Neural cell (in vitro differentiated cells): ENCODE results near the gene PTGR3. TPM values are rescaled to one million over a fixed set of nuclear protein-coding genes. Genes with fewer than 3 reads are reported as not detected.

Experiments
- H2AFZ ChIP-seq: fragments of 200-600, 300-800 bp; sonication (generic), shearing (Covaris generic); 2 replicates; pipeline ENCODE4 v1.6.0; 2014; ENCODE audit warnings: low read depth, mild to moderate bottlenecking, antibody characterized with exemption, low read length, moderate library complexity
- H3F3A ChIP-seq: fragments of 200-600 bp; shearing (Covaris generic); 2 replicates; pipeline ENCODE4 v1.6.1; 2016; ENCODE audit warnings: mild to moderate bottlenecking, moderate library complexity, mixed read lengths, antibody characterized with exemption, low read length; ENCODE audit not compliant: insufficient read depth, poor library complexity, severe bottlenecking
- H3K27ac ChIP-seq: fragments of 200-600, 300-800 bp; sonication (generic), shearing (Covaris generic); 2 replicates; pipeline ENCODE4 v1.5.1; 2014; ENCODE audit warnings: mild to moderate bottlenecking, low read length, moderate library complexity
- H3K27me3 ChIP-seq: fragments of 300-800, 200-600 bp; sonication (generic), shearing (Covaris generic); 2 replicates; pipeline ENCODE4 v1.6.0; 2014; ENCODE audit warnings: mild to moderate bottlenecking, low read depth, low read length, moderate library complexity; ENCODE audit not compliant: insufficient read depth
- H3K36me3 ChIP-seq: fragments of 300-800, 200-600 bp; sonication (generic), shearing (Covaris generic); 2 replicates; pipeline ENCODE4 v1.5.1; 2014; ENCODE audit warnings: mild to moderate bottlenecking, antibody characterized with exemption, low read length, moderate library complexity; ENCODE audit not compliant: insufficient read depth
- H3K4me2 ChIP-seq: fragments of 300-800, 200-600 bp; sonication (generic), shearing (Covaris generic); 2 replicates; pipeline ENCODE4 v1.6.0; 2014; ENCODE audit warnings: mild to moderate bottlenecking, low read length
- H3K4me3 ChIP-seq: fragments of 300-800, 200-600 bp; sonication (generic), shearing (Covaris generic); 2 replicates; pipeline ENCODE4 v1.5.1; 2014; ENCODE audit warnings: mild to moderate bottlenecking, low read length, moderate library complexity
- H3K79me2 ChIP-seq: fragments of 200-600 bp; shearing (Covaris generic); replicated peaks from 2 replicates; pipeline ENCODE4 v1.6.0; 2014; ENCODE audit warnings: mild to moderate bottlenecking, low read length, moderate library complexity; ENCODE audit not compliant: insufficient read depth
- H3K9ac ChIP-seq: fragments of 300-800, 200-600 bp; sonication (generic), shearing (Covaris generic); 2 replicates; pipeline ENCODE4 v1.6.1; 2016; ENCODE audit warnings: mild to moderate bottlenecking, low read length, mixed read lengths
- H3K9me2 ChIP-seq: fragments of 200-600 bp; shearing (Covaris generic); 2 replicates; pipeline ENCODE4 v1.6.1; 2016; ENCODE audit warnings: mild to moderate bottlenecking, low read length, mixed read lengths; ENCODE audit not compliant: insufficient read depth
- H3K9me3 ChIP-seq: fragments of 200-600, 300-800 bp; sonication (generic), shearing (Covaris generic); 2 replicates; pipeline ENCODE4 v1.6.1; 2016; ENCODE audit warnings: mild to moderate bottlenecking, mixed run types, low read length, moderate library complexity, mixed read lengths
- H4K20me1 ChIP-seq: fragments of 200-600 bp; shearing (Covaris generic); 2 replicates; pipeline ENCODE4 v1.6.1; 2016; ENCODE audit warnings: mild to moderate bottlenecking, mixed run types; ENCODE audit not compliant: insufficient read depth
- EP300 ChIP-seq: fragments of 450-650 bp; conservative IDR thresholded peaks from 2 replicates; pipeline ENCODE4 v1.6.1; 2014; ENCODE audit warnings: antibody characterized with exemption, mild to moderate bottlenecking, moderate library complexity; ENCODE audit not compliant: poor library complexity, severe bottlenecking
- EZH2 ChIP-seq: fragments of 200-600, 300-800 bp; shearing (Covaris generic), sonication (generic); IDR thresholded peaks from 2 replicates; pipeline ENCODE4 v1.6.1; 2014; ENCODE audit warnings: antibody characterized with exemption, low read length, borderline replicate concordance, mild to moderate bottlenecking; ENCODE audit not compliant: insufficient read depth, poor library complexity, severe bottlenecking
- MXI1 ChIP-seq: fragments of 450-650 bp; conservative IDR thresholded peaks from 2 replicates; pipeline ENCODE4 v1.6.1; 2014; ENCODE audit warnings: antibody characterized with exemption, mild to moderate bottlenecking; ENCODE audit not compliant: poor library complexity, severe bottlenecking
- POLR2AphosphoS5 ChIP-seq: IDR thresholded peaks from 2 replicates; pipeline ENCODE4 v1.6.1; 2012
- RAD21 ChIP-seq: fragments of 450-650 bp; conservative IDR thresholded peaks from 2 replicates; pipeline ENCODE4 v1.6.1; 2014; ENCODE audit warnings: antibody characterized with exemption, mild to moderate bottlenecking, moderate library complexity
- REST ChIP-seq: IDR thresholded peaks from 2 replicates; pipeline ENCODE4 v1.6.1; 2012; ENCODE audit warnings: borderline replicate concordance
- SMC3 ChIP-seq: fragments of 450-650 bp; conservative IDR thresholded peaks from 2 replicates; pipeline ENCODE4 v1.6.1; 2014; ENCODE audit warnings: antibody characterized with exemption, mild to moderate bottlenecking, moderate library complexity; ENCODE audit not compliant: poor library complexity
- TAF1 ChIP-seq: IDR thresholded peaks from 2 replicates; pipeline ENCODE4 v1.6.1; 2012; ENCODE audit warnings: low read depth
- polyA plus RNA-seq: library from polyadenylated mRNA; depleted of rRNA; stranded (reverse); fragments of >200 nt; gene quantifications from 2 replicates; pipeline ENCODE4 v1.2.3, GENCODE V29; 2014
- TF ChIP-seq, protein P1 (sequence below): fragments of 450-650 bp; IDR thresholded peaks from 2 replicates; pipeline ENCODE4 v1.5.1; 2014; ENCODE audit warnings: antibody characterized with exemption, mild to moderate bottlenecking, moderate library complexity; ENCODE audit not compliant: poor library complexity, severe bottlenecking

The PTGR3 gene
- polyA plus RNA-seq, 1 donor from 2014 or later: 5.9 TPM

- H3K79me2 ChIP-seq: no peaks in the 10 kb centered on the region
Measured at GRCh38 chr18:75199327-75199726, 9.6 kb downstream of the PTGR3 start.

DNA sequence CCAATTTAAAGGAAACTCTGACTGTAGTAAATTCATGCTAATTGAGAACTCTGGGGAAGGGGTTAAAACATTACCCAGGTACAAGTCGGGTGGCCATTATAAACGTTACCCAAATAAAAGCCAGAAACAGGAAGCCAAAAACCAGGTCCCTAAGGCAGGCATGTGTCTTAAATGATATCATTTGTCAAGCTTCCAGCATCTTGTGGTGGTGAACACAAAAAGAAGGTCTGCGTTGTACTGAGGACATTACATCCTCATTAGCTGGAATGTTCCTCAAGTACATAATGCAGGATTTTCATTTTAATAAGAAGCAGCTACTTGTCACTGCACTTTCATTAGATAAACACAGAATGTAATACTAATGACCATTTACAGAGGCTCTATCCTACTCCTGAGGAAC, 10.9 kb downstream of the PTGR3 start:
- H3K27ac ChIP-seq: no peak overlapping the region
- no peaks in the 10 kb centered on the region for H3K9me3 ChIP-seq
- no peak overlapping the region for H3K4me3 ChIP-seq
- no peaks in the 10 kb centered on the region for H4K20me1 ChIP-seq
- H3K27me3 ChIP-seq: peaks cover 16% of the 10 kb centered on the region
- no peaks in the 10 kb centered on the region for H3K79me2 ChIP-seq
- H3K9ac ChIP-seq: no peak overlapping the region
- H3K36me3 ChIP-seq: no peaks in the 10 kb centered on the region
- no peaks in the 10 kb centered on the region for H3F3A ChIP-seq
- no peaks in the 10 kb centered on the region for H3K9me2 ChIP-seq
- H2AFZ ChIP-seq: no peak overlapping the region
- H3K4me2 ChIP-seq: no peak overlapping the region
- TF ChIP-seq MXI1: no peak
- TF ChIP-seq, protein P1, sequence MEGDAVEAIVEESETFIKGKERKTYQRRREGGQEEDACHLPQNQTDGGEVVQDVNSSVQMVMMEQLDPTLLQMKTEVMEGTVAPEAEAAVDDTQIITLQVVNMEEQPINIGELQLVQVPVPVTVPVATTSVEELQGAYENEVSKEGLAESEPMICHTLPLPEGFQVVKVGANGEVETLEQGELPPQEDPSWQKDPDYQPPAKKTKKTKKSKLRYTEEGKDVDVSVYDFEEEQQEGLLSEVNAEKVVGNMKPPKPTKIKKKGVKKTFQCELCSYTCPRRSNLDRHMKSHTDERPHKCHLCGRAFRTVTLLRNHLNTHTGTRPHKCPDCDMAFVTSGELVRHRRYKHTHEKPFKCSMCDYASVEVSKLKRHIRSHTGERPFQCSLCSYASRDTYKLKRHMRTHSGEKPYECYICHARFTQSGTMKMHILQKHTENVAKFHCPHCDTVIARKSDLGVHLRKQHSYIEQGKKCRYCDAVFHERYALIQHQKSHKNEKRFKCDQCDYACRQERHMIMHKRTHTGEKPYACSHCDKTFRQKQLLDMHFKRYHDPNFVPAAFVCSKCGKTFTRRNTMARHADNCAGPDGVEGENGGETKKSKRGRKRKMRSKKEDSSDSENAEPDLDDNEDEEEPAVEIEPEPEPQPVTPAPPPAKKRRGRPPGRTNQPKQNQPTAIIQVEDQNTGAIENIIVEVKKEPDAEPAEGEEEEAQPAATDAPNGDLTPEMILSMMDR: no peak
- no peak for TF ChIP-seq TAF1
- TF ChIP-seq SMC3: no peak
- no peak for TF ChIP-seq POLR2AphosphoS5
- no peak for TF ChIP-seq EP300
- no peak for TF ChIP-seq REST
- no peak for TF ChIP-seq RAD21

More at GRCh38 chr18:75199327-75199726, 9.6 kb downstream of the PTGR3 start:
- Histone ChIP-seq H3K27me3 (peaks cover 29% of the 10 kb centered on the region), H3K4me3 (no peak overlapping the region), H3K36me3 (no peaks in the 10 kb centered on the region), H4K20me1 (no peaks in the 10 kb centered on the region), H3K27ac (no peak overlapping the region), H3K4me2 (no peak overlapping the region), H3K9ac (no peak overlapping the region), H3K9me3 (no peaks in the 10 kb centered on the region), H3K9me2 (no peaks in the 10 kb centered on the region), H3F3A (no peaks in the 10 kb centered on the region), H2AFZ (no peak overlapping the region)
- TF ChIP-seq, protein P1: no peak
- TF ChIP-seq RAD21 (no peak), POLR2AphosphoS5 (no peak), EP300 (no peak), SMC3 (no peak), EZH2 (no peak), TAF1 (no peak), REST (no peak), MXI1 (no peak)
